ENCODE data around the gene MGP.

MGP gene

DNA sequence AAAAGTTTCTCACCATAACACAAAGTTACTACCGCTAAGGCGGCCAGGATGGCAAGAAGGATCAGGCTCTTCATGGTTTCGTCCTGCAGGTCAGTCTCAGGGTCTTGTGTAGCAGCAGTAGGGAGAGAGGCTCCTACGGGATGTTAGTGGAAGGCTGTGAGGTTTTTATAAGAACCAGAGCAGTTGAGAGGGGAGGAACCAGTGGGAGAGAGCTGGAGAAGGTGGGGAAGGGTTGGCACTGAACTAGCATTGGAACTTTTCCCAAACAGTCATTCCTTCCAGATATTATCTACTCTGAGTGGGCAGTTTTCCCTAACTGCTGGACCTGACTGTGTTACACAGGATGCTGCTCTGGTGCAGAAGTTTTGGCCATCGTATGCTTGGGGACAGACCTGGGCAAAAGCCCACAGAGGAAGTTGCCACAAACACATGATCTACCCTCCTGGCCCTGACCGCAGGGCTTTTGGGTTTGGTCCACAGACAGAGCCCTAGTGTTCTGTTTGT is at the start of gene MGP:
Gene MGP (minus strand): TSS at position 137 of the 504 bp plus-strand sequence. CDS start 63 bp downstream, at position 74.
- H3K4me3 ChIP-seq (ENCODE audit: low read length): peak within 1 kb of the TSS; percentile 3; the same call in 1 of the 2 replicates
- peak; percentile 24 for DNase-seq (ENCODE audit: low read depth)
- TF ChIP-seq, protein P1, sequence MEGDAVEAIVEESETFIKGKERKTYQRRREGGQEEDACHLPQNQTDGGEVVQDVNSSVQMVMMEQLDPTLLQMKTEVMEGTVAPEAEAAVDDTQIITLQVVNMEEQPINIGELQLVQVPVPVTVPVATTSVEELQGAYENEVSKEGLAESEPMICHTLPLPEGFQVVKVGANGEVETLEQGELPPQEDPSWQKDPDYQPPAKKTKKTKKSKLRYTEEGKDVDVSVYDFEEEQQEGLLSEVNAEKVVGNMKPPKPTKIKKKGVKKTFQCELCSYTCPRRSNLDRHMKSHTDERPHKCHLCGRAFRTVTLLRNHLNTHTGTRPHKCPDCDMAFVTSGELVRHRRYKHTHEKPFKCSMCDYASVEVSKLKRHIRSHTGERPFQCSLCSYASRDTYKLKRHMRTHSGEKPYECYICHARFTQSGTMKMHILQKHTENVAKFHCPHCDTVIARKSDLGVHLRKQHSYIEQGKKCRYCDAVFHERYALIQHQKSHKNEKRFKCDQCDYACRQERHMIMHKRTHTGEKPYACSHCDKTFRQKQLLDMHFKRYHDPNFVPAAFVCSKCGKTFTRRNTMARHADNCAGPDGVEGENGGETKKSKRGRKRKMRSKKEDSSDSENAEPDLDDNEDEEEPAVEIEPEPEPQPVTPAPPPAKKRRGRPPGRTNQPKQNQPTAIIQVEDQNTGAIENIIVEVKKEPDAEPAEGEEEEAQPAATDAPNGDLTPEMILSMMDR (conservative IDR thresholded peaks at IDR 0.05; ENCODE audit: low read length): no peak

DNA sequence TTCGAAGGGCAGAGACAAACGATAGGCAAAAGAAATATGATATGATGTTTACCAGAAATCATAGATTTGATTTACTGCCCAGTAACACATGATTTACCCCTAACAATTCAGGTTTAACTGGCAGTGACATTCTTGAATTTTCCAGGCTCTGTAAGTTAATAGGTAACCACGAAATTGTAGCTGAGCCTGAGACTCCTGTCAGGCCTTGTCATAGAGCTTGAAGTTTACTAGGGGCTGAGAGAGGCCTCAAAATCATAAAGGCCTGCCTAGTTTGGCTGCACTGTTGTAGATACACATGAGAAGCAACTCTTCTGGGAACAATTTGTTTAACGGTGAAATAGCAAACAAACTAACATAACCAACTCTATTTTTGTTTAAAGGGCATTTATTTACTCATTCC is 49.4 kb upstream of the MGP start:
- TF ChIP-seq, protein P1 (conservative IDR thresholded peaks at IDR 0.05; ENCODE audit: low read length): no peak
- H3K4me3 ChIP-seq (ENCODE audit: low read length): no peak overlapping the region
- DNase-seq (ENCODE audit: low read depth): no peak

- TF ChIP-seq, protein P1 (conservative IDR thresholded peaks at IDR 0.05; ENCODE audit: low read length): no peak
- DNase-seq (ENCODE audit: low read depth): no peak
- no peak overlapping the region for H3K4me3 ChIP-seq (ENCODE audit: low read length)
Observed at GRCh38 chr12:14934511-14934910, 48.9 kb upstream of the MGP start.

GRCh38 chr12:14931791-14932560 is 46.3 kb upstream of the MGP start:
- TF ChIP-seq, protein P1 (conservative IDR thresholded peaks at IDR 0.05; ENCODE audit: low read length): no peak
- H3K4me3 ChIP-seq (ENCODE audit: low read length): no peak overlapping the region
- DNase-seq (ENCODE audit: low read depth): no peak

GRCh38 chr12:14931359-14931758 is 45.7 kb upstream of the MGP start:
- H3K4me3 ChIP-seq (ENCODE audit: low read length): no peak overlapping the region
- no peak for DNase-seq (ENCODE audit: low read depth)
- TF ChIP-seq, protein P1 (conservative IDR thresholded peaks at IDR 0.05; ENCODE audit: low read length): no peak

- H3K4me3 ChIP-seq (ENCODE audit: low read length): no peak overlapping the region
- no peak for DNase-seq (ENCODE audit: low read depth)
- TF ChIP-seq, protein P1 (conservative IDR thresholded peaks at IDR 0.05; ENCODE audit: low read length): no peak
Observed at GRCh38 chr12:14930299-14930698, 44.6 kb upstream of the MGP start.

DNA sequence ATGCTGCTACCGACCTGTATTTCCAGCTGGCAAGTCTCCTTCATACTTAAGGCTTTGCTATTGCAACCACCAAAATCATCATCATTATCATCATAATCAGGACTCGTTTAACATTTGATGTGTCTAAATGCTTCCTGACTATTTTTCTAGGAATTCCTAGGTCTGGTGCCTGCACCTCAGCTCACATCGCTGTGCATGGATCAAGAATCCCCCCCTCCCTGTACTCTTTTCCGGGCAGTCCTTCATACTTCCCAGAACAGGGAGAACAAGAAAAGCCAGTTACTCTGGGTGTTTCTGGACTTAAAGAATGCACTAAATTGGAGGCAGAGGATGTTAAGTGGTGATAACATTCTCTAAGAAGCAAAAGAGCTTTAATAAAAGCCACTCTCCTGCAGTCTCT is 43.3 kb upstream of the MGP start:
- H3K4me3 ChIP-seq (ENCODE audit: low read length): no peak overlapping the region
- DNase-seq (ENCODE audit: low read depth): no peak
- TF ChIP-seq, protein P1 (conservative IDR thresholded peaks at IDR 0.05; ENCODE audit: low read length): no peak
